ENCODE measurements around the gene ACTG1. TPM values are rescaled to one million over a fixed set of nuclear protein-coding genes. Genes with fewer than 3 reads are reported as not detected.

Gene ACTG1
- total and polyA plus RNA-seq, 9 of the 15 experiments (the other 6 are each of a cell fraction or from before 2014, with no cell fraction given), result 224 to 1,775 (median 568) TPM

DNA sequence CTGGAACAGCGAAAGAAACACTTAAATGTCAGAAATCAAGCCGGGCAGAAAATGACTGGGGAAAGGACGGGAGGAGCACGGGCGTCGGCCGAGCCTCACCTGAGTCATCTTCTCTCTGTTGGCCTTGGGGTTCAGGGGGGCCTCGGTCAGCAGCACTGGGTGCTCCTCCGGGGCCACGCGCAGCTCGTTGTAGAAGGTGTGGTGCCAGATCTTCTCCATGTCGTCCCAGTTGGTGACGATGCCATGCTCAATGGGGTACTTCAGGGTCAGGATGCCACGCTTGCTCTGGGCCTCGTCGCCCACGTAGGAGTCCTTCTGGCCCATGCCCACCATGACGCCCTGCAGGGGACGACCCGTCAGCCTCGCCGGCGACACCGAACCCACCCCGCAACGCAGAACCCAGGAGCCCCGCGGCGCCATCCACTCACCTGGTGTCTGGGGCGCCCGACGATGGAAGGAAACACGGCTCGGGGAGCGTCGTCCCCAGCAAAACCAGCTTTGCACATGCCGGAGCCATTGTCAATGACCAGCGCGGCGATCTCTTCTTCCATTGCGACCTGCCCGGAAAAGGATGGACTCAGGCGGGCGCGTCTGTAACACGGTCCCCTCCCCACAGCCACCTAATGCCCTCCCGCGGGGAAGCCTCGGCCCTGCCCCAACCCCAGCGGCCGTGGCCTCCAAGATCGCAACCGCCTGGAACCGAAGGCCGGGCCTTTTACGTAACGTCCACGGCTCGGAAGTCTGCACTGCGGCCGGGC, 616 bp downstream of the ACTG1 start (continued):
- no peak for TF ChIP-seq POU5F1 (IDR thresholded peaks at IDR 0.05; ENCODE audit: borderline replicate concordance, low read depth, low read length, partially characterized antibody)
- 0 out of 2 replicates have a peak, but pooled peaks have one; percentile 47 for TF ChIP-seq OTX1 (CRISPR knock-in tag; IDR thresholded peaks at IDR 0.05)
- peak; percentile 4 for TF ChIP-seq U2AF1 (optimal IDR thresholded peaks at IDR 0.05; ENCODE audit: low read depth, low read length)
- TF ChIP-seq ZNF764 (CRISPR knock-in tag; IDR thresholded peaks at IDR 0.05; ENCODE audit: low read depth), result no peak
- no peak for TF ChIP-seq ZSCAN32 (CRISPR knock-in tag; IDR thresholded peaks at IDR 0.05)
- peak; percentile 64; the same call in 1 of the 2 replicates for TF ChIP-seq E2F3 (CRISPR knock-in tag; IDR thresholded peaks at IDR 0.05)
- no peak for TF ChIP-seq ZNF239 (CRISPR knock-in tag; IDR thresholded peaks at IDR 0.05)
- peak; percentile 76; the same call in 1 of the 2 replicates for TF ChIP-seq TAF15 (IDR thresholded peaks at IDR 0.05; ENCODE audit: low read depth, low read length)
- no peak for TF ChIP-seq TCFL5 (CRISPR knock-in tag; conservative IDR thresholded peaks at IDR 0.05)
- TF ChIP-seq, protein P1, sequence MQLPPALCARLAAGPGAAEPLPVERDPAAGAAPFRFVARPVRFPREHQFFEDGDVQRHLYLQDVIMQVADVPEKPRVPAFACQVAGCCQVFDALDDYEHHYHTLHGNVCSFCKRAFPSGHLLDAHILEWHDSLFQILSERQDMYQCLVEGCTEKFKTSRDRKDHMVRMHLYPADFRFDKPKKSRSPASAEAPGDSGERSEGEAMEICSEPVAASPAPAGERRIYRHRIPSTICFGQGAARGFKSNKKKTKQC (CRISPR knock-in tag; IDR thresholded peaks at IDR 0.05), result 0 out of 2 replicates have a peak, but pooled peaks have one; percentile 11
- TF ChIP-seq ZNF75A (CRISPR knock-in tag; IDR thresholded peaks at IDR 0.05), result no peak
- TF ChIP-seq, protein P2, sequence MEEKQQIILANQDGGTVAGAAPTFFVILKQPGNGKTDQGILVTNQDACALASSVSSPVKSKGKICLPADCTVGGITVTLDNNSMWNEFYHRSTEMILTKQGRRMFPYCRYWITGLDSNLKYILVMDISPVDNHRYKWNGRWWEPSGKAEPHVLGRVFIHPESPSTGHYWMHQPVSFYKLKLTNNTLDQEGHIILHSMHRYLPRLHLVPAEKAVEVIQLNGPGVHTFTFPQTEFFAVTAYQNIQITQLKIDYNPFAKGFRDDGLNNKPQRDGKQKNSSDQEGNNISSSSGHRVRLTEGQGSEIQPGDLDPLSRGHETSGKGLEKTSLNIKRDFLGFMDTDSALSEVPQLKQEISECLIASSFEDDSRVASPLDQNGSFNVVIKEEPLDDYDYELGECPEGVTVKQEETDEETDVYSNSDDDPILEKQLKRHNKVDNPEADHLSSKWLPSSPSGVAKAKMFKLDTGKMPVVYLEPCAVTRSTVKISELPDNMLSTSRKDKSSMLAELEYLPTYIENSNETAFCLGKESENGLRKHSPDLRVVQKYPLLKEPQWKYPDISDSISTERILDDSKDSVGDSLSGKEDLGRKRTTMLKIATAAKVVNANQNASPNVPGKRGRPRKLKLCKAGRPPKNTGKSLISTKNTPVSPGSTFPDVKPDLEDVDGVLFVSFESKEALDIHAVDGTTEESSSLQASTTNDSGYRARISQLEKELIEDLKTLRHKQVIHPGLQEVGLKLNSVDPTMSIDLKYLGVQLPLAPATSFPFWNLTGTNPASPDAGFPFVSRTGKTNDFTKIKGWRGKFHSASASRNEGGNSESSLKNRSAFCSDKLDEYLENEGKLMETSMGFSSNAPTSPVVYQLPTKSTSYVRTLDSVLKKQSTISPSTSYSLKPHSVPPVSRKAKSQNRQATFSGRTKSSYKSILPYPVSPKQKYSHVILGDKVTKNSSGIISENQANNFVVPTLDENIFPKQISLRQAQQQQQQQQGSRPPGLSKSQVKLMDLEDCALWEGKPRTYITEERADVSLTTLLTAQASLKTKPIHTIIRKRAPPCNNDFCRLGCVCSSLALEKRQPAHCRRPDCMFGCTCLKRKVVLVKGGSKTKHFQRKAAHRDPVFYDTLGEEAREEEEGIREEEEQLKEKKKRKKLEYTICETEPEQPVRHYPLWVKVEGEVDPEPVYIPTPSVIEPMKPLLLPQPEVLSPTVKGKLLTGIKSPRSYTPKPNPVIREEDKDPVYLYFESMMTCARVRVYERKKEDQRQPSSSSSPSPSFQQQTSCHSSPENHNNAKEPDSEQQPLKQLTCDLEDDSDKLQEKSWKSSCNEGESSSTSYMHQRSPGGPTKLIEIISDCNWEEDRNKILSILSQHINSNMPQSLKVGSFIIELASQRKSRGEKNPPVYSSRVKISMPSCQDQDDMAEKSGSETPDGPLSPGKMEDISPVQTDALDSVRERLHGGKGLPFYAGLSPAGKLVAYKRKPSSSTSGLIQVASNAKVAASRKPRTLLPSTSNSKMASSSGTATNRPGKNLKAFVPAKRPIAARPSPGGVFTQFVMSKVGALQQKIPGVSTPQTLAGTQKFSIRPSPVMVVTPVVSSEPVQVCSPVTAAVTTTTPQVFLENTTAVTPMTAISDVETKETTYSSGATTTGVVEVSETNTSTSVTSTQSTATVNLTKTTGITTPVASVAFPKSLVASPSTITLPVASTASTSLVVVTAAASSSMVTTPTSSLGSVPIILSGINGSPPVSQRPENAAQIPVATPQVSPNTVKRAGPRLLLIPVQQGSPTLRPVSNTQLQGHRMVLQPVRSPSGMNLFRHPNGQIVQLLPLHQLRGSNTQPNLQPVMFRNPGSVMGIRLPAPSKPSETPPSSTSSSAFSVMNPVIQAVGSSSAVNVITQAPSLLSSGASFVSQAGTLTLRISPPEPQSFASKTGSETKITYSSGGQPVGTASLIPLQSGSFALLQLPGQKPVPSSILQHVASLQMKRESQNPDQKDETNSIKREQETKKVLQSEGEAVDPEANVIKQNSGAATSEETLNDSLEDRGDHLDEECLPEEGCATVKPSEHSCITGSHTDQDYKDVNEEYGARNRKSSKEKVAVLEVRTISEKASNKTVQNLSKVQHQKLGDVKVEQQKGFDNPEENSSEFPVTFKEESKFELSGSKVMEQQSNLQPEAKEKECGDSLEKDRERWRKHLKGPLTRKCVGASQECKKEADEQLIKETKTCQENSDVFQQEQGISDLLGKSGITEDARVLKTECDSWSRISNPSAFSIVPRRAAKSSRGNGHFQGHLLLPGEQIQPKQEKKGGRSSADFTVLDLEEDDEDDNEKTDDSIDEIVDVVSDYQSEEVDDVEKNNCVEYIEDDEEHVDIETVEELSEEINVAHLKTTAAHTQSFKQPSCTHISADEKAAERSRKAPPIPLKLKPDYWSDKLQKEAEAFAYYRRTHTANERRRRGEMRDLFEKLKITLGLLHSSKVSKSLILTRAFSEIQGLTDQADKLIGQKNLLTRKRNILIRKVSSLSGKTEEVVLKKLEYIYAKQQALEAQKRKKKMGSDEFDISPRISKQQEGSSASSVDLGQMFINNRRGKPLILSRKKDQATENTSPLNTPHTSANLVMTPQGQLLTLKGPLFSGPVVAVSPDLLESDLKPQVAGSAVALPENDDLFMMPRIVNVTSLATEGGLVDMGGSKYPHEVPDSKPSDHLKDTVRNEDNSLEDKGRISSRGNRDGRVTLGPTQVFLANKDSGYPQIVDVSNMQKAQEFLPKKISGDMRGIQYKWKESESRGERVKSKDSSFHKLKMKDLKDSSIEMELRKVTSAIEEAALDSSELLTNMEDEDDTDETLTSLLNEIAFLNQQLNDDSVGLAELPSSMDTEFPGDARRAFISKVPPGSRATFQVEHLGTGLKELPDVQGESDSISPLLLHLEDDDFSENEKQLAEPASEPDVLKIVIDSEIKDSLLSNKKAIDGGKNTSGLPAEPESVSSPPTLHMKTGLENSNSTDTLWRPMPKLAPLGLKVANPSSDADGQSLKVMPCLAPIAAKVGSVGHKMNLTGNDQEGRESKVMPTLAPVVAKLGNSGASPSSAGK (IDR thresholded peaks at IDR 0.05), result peak; percentile 73; the same call in 1 of the 2 replicates
- TF ChIP-seq ZNF589 (CRISPR knock-in tag; IDR thresholded peaks at IDR 0.05; ENCODE audit: low read depth), result no peak
- no peak for TF ChIP-seq ZNF780A (CRISPR knock-in tag; IDR thresholded peaks at IDR 0.05)
- no peak for TF ChIP-seq TAF9B (IDR thresholded peaks at IDR 0.05; ENCODE audit: partially characterized antibody)
- TF ChIP-seq SUPT5H (IDR thresholded peaks at IDR 0.05), result peak; percentile 74

Measured in K562 (cell line).